IMR-90 (cell line): ENCODE data around the gene TMEM184B. TPM values are rescaled to one million over a fixed set of nuclear protein-coding genes. Genes with fewer than 3 reads are reported as not detected.

Experiments used
- ATAC-seq: fragments of 200-7000 bp; cut with Tn5 transposase; 2 replicates; pipeline ENCODE4 v1.9.1; 2020; ENCODE audit warnings: low read depth, mild to moderate bottlenecking, moderate library complexity
- BruUV-seq: library from RNA; stranded (reverse); fragments of 400-500 nt; replicated peaks from 2 replicates; lab custom pipeline; 2021; lab: Mats Ljungman, UMichigan
- CTCF ChIA-PET: fragments of 300-600 bp; formaldehyde crosslinking; extraction: SDS; loops from one replicate; lab custom pipeline; 2021; ENCODE audit warnings: antibody characterized with exemption; lab: Yijun Ruan, JAX
- POLR2A ChIA-PET: fragments of 300-600 bp; sonication (Branson Sonifier 250); formaldehyde crosslinking; loops from one replicate; lab custom pipeline; 2022; ENCODE audit warnings: antibody characterized with exemption; ENCODE audit not compliant: unreplicated experiment; lab: Charles Lee
- DNase-seq: peaks from one replicate; pipeline ENCODE4 v3.0.0; 2013
- H2AFZ ChIP-seq: replicated peaks from 2 replicates; pipeline ENCODE3; 2013; ENCODE audit warnings: low read length, mild to moderate bottlenecking; ENCODE audit not compliant: poor library complexity
- H2AK5ac ChIP-seq: 2 replicates; pipeline ENCODE4 v1.6.1; 2013; ENCODE audit warnings: low read depth, low read length, inconsistent platforms
- H2AK9ac ChIP-seq: replicated peaks from 2 replicates; pipeline ENCODE3; 2013; ENCODE audit warnings: mild to moderate bottlenecking, low read depth, low read length, moderate library complexity; ENCODE audit not compliant: poor library complexity
- H2BK120ac ChIP-seq: 2 replicates; pipeline ENCODE4 v1.6.1; 2013; ENCODE audit warnings: low read depth, low read length, inconsistent platforms
- H2BK15ac ChIP-seq: 3 replicates; pipeline ENCODE4 v1.6.1; 2013; ENCODE audit warnings: low read depth, low read length, inconsistent platforms
- H2BK20ac ChIP-seq: 2 replicates; pipeline ENCODE4 v1.6.1; 2013; ENCODE audit warnings: low read depth, mild to moderate bottlenecking, inconsistent platforms, low read length, moderate library complexity
- H2BK5ac ChIP-seq: 2 replicates; pipeline ENCODE4 v1.6.1; 2013; ENCODE audit warnings: mild to moderate bottlenecking, low read depth, low read length, inconsistent platforms; ENCODE audit not compliant: poor library complexity, severe bottlenecking
- H3K14ac ChIP-seq: replicated peaks from 2 replicates; pipeline ENCODE4 v1.6.1; 2013; ENCODE audit warnings: low read depth, low read length, inconsistent platforms
- H3K18ac ChIP-seq: 2 replicates; pipeline ENCODE4 v1.6.1; 2013; ENCODE audit warnings: low read depth, low read length, control low read depth
- H3K23ac ChIP-seq: 2 replicates; pipeline ENCODE4 v1.6.1; 2013; ENCODE audit warnings: low read depth, low read length, inconsistent platforms
- H3K27ac ChIP-seq: 2 replicates; pipeline ENCODE4 v1.5.1; 2013; ENCODE audit warnings: mild to moderate bottlenecking, control low read depth, low read length; ENCODE audit not compliant: insufficient read depth
- H3K27me3 ChIP-seq: 2 replicates; pipeline ENCODE4 v1.6.1; 2013; ENCODE audit warnings: low read length; ENCODE audit not compliant: control insufficient read depth, insufficient read depth
- H3K36me3 ChIP-seq: 2 replicates; pipeline ENCODE4 v1.6.1; 2013; ENCODE audit warnings: low read length, mixed read lengths; ENCODE audit not compliant: control insufficient read depth, insufficient read depth
- H3K4ac ChIP-seq: 2 replicates; pipeline ENCODE4 v1.6.1; 2013; ENCODE audit warnings: low read depth, low read length, inconsistent platforms
- H3K4me1 ChIP-seq: 2 replicates; pipeline ENCODE4 v1.6.1; 2013; ENCODE audit warnings: low read length, mixed read lengths; ENCODE audit not compliant: control insufficient read depth, insufficient read depth
- H3K4me2 ChIP-seq: 2 replicates; pipeline ENCODE4 v1.6.1; 2013; ENCODE audit warnings: low read depth, mild to moderate bottlenecking, control low read depth, low read length, moderate library complexity
- H3K4me3 ChIP-seq: 2 replicates; pipeline ENCODE4 v1.5.1; 2013; ENCODE audit warnings: low read depth, mild to moderate bottlenecking, control low read depth, low read length, moderate library complexity; ENCODE audit not compliant: insufficient read depth
- H3K56ac ChIP-seq: 2 replicates; pipeline ENCODE4 v1.6.1; 2013; ENCODE audit warnings: low read length, inconsistent platforms; ENCODE audit not compliant: insufficient read depth; ENCODE audit errors: extremely low read depth
- H3K79me1 ChIP-seq, 2 experiments: 2 replicates each; pipeline ENCODE4 v1.6.1; 2013; ENCODE audit warnings: low read length in 2 of 2, inconsistent platforms in 1 of 2, low read depth in 1 of 2
- H3K9ac ChIP-seq: 2 replicates; pipeline ENCODE4 v1.6.1; 2013; ENCODE audit warnings: low read depth, low read length, control low read depth
- H3K9me1 ChIP-seq: 2 replicates; pipeline ENCODE4 v1.6.1; 2013; ENCODE audit warnings: low read length, inconsistent platforms; ENCODE audit not compliant: insufficient read depth
- H3K9me3 ChIP-seq: 2 replicates; pipeline ENCODE4 v1.6.1; 2013; ENCODE audit warnings: low read length; ENCODE audit not compliant: control insufficient read depth, insufficient read depth
- H4K20me1 ChIP-seq: 2 replicates; pipeline ENCODE4 v1.6.1; 2013; ENCODE audit warnings: low read length, inconsistent platforms; ENCODE audit not compliant: insufficient read depth
- H4K5ac ChIP-seq: 2 replicates; pipeline ENCODE4 v1.6.1; 2013; ENCODE audit warnings: mild to moderate bottlenecking, low read depth, low read length, control low read depth
- H4K8ac ChIP-seq, 2 experiments: 2 replicates each; pipeline ENCODE4 v1.6.1; 2013; ENCODE audit warnings: low read depth in 2 of 2, low read length in 2 of 2, control low read depth in 1 of 2, inconsistent platforms in 1 of 2
- H4K91ac ChIP-seq: 2 replicates; pipeline ENCODE4 v1.6.1; 2013; ENCODE audit warnings: low read depth, low read length, inconsistent platforms; ENCODE audit not compliant: insufficient read depth
- CHD1 ChIP-seq: IDR thresholded peaks from 2 replicates; pipeline ENCODE4 v1.6.1; 2012; ENCODE audit warnings: low read depth, low read length, improper control_type of control experiment
- FOS ChIP-seq: fragments of 150-350 bp; IDR thresholded peaks from 2 replicates; pipeline ENCODE4 v1.6.1; 2016; ENCODE audit warnings: low read depth, low read length
- MAFK ChIP-seq: IDR thresholded peaks from 2 replicates; pipeline ENCODE4 v1.6.1; 2012; ENCODE audit warnings: low read depth, low read length, improper control_type of control experiment
- MAZ ChIP-seq: IDR thresholded peaks from 2 replicates; pipeline ENCODE4 v1.6.1; 2012; ENCODE audit warnings: low read depth, mild to moderate bottlenecking, low read length, improper control_type of control experiment, moderate library complexity, borderline replicate concordance
- MXI1 ChIP-seq: IDR thresholded peaks from 2 replicates; pipeline ENCODE4 v1.6.1; 2012; ENCODE audit warnings: low read depth, mild to moderate bottlenecking, low read length, moderate library complexity, borderline replicate concordance
- RAD21 ChIP-seq: IDR thresholded peaks from 2 replicates; pipeline ENCODE4 v1.6.1; 2012; ENCODE audit warnings: low read length, improper control_type of control experiment
- RCOR1 ChIP-seq: IDR thresholded peaks from 2 replicates; pipeline ENCODE4 v1.6.1; 2012; ENCODE audit warnings: mild to moderate bottlenecking, low read length, improper control_type of control experiment; ENCODE audit not compliant: insufficient replicate concordance
- WGBS, 2 experiments: methylation state at CpG; one replicate each; pipeline versions ENCODE4 v1.1.5 to v1.1.7; 2013; ENCODE audit warnings: missing lambda C conversion rate in 2 of 2; ENCODE audit not compliant: insufficient read length in 1 of 2; ENCODE audit errors: extremely low coverage in 2 of 2; 5-methylcytosine and 5-hydroxymethylcytosine counted together
- dilution Hi-C: fragments of 300-500 bp; cut with HindIII; formaldehyde crosslinking; loops from one replicate; pipeline ENCODE4 v1.14.3; 2018; ENCODE audit warnings: low sequenced_read_pairs; ENCODE audit not compliant: unreplicated experiment
- in situ Hi-C: fragments of 300-500 bp; cut with MboI; formaldehyde crosslinking; loops from 3 replicates; pipeline ENCODE4 v1.14.3; 2019; ENCODE audit warnings: low sequenced_read_pairs, inconsistent platforms, mixed read lengths
- intact Hi-C: fragments of 100-400 bp; cut with micrococcal nuclease; formaldehyde crosslinking; loops from 2 replicates; pipeline ENCODE4 v1.10.0; 2022
- polyA plus RNA-seq, 3 experiments: library from polyadenylated mRNA; depleted of rRNA; stranded (reverse); fragments of >200 nt; gene quantifications; 2 replicates each; pipeline ENCODE4 v1.2.3, GENCODE V29; 2012; ENCODE audit warnings: low replicate concordance in 1 of 3
- total RNA-seq: library from RNA; depleted of rRNA; stranded (reverse); fragments of >200 nt; gene quantifications from 2 replicates; pipeline ENCODE4 v1.2.3, GENCODE V29; 2012

Gene TMEM184B
- total and polyA plus RNA-seq, 2 of the 4 experiments (the other 2 are of a cell fraction): 9.1 to 81.1 TPM

- no peak for TF ChIP-seq MAZ
- no peak for TF ChIP-seq FOS
- no peak for TF ChIP-seq RCOR1
- TF ChIP-seq CHD1: no peak
- no peak for TF ChIP-seq MAFK
- TF ChIP-seq RAD21: no peak
- TF ChIP-seq MXI1: no peak
- Histone ChIP-seq H3K56ac (no peak overlapping the region), H3K27ac (no peak overlapping the region), H3K27me3 (no peaks in the 10 kb centered on the region), H3K9ac (no peak overlapping the region), H4K91ac (no peak overlapping the region), H2BK15ac (no peak overlapping the region), H3K4me1 (peaks cover 20% of the 10 kb centered on the region), H3K4ac (no peak overlapping the region), H2AK9ac (no peak overlapping the region), H3K4me2 (no peak overlapping the region), H2AK5ac (no peak overlapping the region), H4K8ac (no peak overlapping the region), H3K36me3 (no peaks in the 10 kb centered on the region), H3K23ac (no peak overlapping the region), H3K18ac (no peak overlapping the region), H4K5ac (no peak overlapping the region), H2BK20ac (no peak overlapping the region), H3K9me3 (no peaks in the 10 kb centered on the region), H3K79me1 (no peaks in the 10 kb centered on the region), H2AFZ (no peak overlapping the region), H3K4me3 (no peak overlapping the region), H3K9me1 (peaks cover 11% of the 10 kb centered on the region), H2BK5ac (no peak overlapping the region), H3K14ac (no peak overlapping the region), H2BK120ac (no peak overlapping the region), H4K20me1 (no peaks in the 10 kb centered on the region)
- DNase-seq: no peak
- ChIA-PET POLR2A (no interaction called here), CTCF (no interaction called here)
- no TSS peak for BruUV-seq
- no CpG with 5 or more reads among the region's 6 CpGs for WGBS, 2 experiments
- dilution Hi-C loops: no loop called here
- no peak for ATAC-seq
- intact Hi-C loops: no loop called here
- in situ Hi-C loops: no loop called here
These were observed 82.2 kb downstream of the TMEM184B start for GRCh38 chr22:38190581-38190980.
